CD4-positive, alpha-beta T cell treated with Interleukin-4 for 4 hours (primary cell): ENCODE results near the gene CHGA.

Experiments used
- DNase-seq: peaks from one replicate; pipeline ENCODE4 v3.0.0-alpha.2; 2020

Gene CHGA

DNA sequence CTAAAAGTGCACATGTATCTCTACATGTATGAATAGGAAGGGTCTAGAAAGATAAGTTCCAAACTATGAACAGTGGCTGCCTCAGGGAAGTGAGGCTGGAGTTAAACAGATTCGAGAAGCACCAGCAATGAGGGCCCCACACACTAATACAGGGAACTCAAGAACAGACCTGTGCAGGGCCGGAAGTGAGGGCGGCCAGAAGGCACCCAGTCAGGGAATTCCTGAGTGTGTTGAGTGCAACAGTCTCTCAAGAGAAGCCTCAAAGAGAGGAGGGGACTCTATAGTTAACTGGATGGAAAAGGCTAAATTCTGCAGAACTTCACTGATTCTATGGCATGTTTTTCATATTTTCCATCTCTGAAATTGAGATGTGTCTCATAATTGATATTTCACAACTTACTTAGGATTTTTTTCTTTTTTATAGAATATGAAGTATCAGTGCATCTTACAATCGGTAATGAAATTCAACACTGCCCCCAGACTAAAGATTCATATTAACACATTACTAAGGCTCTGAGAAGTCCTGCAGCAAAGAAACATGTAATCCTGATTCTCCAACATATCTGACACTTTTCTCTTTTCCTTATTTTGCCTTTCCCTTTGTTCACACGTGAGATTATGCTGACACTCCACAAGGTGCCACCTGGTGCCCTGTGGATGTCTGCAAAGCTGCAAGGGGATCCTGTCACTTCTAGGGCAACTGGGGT is 61.3 kb downstream of the CHGA start:
- DNase-seq: no peak
